GM21390 (cell line): Measurements from ENCODE around the gene STPG1.

Experiments used
- ATAC-seq: cut with Tn5 transposase; IDR thresholded peaks from one replicate; pipeline ENCODE4 v1.9.1; 2021; ENCODE audit not compliant: unreplicated experiment

STPG1 gene

DNA sequence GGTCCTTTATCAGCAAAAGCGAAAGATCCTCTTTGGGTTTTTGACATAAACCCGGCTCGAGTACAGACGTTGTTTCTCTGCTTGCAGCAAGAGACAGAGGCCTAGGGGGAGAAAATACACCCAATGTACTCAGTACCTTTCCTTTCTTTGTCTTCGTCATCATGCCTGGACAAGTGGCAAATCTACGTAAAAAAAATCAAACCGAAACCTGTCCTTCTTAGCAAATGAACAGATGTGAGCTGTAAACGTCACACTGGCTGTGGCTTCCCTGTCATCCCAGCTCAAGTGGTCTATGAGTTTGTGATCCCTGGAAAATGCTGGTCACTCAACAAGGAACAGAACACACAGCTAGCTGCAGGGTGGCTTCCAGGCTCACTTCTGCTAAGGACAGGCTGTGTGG lies 39.9 kb downstream of the STPG1 start:
- ATAC-seq = no peak

DNA sequence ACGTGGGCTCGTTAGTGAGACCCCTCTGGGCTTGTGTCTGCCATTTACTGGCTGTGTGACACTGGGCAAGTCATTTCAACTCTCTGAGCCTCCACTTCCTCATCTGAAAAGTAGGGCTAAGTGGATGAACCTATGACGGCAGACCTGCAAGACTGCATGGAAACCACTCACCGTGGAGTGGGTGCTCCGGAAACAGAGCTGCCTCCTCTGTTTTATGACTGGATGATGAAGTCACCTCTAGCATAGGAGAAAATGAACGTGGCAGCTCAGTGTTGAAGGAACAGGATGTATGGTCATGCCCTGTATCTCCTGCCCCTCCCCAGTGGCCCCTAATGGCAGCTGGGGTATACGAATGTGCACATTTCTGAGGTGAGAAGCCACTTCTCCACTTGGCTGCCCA lies 40.5 kb downstream of the STPG1 start:
- peak; percentile 48 for ATAC-seq

DNA sequence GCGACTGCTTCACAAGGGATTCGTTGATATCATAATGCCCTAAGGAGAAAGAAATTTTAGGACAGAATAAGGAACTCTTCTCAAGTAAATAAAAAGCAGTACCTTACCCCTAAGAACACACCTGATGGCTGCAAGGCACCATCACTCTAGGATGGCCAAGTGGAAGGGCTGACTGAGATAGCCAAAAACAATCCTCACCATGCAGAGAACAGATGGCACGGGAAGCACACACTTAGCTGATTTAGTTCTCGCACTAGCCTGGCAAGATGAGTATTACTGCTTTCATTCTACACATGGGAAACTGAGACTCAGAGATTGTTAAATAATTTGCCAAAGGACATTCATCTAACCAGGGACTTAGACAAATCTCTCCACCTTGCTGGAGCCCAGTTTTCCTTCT lies 43.8 kb downstream of the STPG1 start:
- no peak for ATAC-seq

DNA sequence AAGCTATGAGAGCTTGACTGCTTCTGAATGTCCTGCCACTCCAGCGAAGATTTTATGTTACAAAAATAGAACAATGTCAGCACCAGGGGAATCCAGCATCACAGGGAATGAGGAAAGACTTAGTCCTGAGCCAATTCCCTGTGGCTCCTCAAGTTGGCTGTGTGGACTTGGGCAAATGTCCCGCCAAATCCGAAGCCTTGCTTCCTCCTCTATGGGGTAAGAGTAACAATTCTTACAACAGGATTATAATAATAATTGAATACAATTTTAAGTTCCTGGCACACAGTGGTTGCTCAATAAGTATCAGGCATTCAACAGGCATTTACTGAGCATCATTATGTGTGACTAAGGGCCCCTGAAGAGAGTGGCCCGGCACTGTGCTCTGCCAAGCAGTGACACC lies 44.4 kb downstream of the STPG1 start:
- no peak for ATAC-seq

DNA sequence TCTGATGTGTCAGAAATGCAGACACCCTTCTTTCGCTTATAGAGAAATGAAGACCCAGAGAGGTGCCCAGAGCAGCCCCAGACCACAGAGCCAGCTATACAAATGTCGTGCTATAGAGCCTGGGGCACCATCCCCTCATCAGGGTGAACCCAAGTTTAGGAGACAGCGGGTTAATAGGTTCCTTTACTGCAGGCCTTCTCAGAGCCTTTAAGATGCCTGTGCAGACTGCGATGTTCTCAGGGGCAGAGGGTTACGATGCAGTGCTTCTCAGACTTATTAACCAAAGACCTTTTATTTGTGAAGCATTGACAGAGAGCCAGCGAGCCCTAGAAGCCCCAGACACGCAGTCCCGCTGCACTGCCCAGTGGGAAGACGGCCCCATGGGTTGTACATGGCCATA lies 46.9 kb downstream of the STPG1 start:
- no peak for ATAC-seq

DNA sequence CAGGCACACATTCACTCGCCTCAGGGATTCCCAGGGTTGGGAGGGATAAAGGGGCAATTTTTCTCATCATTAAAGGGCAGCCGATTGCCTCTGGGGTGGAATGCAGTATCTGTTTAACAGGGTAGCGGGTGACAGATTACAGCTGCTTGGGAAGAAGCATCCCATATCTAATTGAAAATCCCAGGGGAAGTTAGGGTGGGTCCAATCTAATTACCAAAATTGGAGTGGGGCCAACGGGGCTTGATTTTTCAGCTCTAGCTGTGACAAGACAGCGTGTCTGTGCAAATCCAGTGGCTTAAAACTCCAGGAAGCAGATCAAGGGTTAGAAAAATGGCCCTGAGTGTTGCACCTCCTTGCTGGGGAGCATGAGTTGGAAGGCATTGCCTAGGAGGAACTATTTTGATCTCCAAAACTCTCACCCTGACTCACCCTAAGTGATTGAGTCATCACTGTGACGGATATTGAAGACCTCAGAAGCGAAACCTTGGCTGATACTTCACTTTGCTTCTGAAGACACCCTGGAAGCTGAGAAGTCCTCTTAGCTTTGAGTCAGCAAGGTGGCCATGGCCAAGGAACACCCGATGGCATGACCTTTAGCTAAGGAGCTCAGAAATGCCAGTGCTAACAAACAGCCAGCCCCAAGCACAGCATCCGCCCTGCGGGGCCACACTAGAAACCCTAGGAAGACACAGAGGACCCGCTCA lies 48.5 kb downstream of the STPG1 start:
- peak; percentile 72 for ATAC-seq

DNA sequence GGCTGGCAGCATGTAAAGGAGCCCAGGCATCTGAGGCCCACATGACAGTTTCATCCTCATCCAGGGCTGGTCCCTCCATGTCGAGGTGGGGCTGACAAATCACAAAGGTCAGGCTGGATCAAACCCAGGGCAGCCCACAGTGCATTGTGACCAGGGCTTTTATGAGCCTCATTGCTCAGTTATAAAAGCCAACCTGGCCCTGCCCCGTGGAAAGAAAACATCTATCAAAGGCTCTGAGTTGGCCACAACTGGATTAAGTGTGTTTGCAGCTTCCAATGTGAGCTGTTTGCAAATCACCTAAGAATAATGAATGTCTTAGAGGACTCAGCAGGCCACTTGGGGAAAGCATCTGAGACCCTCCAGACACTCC lies 49.0 kb downstream of the STPG1 start:
- no peak for ATAC-seq

DNA sequence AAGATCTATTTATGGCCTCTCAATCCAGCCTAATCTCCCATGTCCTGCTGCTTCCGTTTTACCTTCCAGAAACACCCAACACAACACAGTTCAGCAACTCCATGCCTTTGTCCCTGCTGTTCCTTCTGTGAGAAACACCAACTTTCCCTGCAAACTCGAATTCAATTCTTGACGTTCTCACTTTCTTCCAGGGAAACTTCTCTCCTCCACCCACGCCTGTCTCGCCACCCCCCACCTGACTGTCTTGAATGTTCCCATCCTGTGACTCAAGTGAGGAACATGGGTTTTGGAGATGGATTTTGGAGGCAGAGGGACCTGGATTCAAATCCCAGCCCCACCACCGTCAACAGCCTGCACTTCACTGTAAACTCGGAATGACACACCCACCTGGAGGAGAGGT lies 49.6 kb downstream of the STPG1 start:
- no peak for ATAC-seq

DNA sequence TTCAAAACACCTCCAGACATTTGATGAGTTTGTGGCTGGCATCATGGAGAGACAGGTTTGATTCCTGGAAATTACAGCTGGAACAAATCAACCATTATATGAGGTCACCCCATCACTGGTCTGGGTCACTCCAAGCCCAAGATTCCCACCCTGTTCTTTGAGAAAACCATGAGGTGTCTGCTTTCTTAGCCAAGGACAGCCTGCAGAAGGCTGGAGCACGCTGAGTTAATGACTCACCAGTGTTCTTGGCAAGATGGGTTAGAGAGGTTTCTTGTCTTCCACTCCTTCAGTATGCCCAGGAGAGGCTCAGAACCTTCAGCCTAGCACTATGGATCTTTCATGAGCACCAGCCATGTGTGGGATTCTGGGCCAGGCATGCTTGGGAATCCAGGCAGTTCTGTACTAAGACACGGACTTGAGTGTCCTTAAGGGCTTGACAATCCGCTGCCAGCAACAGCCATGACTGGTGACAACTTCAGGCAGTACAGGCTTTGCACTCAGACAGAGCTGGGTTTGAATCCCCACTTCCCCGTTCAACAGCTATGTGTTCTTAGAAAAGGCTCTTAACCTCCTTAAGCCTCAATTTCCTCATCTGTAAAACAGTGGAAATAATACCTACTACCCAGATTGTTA lies 50.5 kb downstream of the STPG1 start:
- no peak for ATAC-seq

DNA sequence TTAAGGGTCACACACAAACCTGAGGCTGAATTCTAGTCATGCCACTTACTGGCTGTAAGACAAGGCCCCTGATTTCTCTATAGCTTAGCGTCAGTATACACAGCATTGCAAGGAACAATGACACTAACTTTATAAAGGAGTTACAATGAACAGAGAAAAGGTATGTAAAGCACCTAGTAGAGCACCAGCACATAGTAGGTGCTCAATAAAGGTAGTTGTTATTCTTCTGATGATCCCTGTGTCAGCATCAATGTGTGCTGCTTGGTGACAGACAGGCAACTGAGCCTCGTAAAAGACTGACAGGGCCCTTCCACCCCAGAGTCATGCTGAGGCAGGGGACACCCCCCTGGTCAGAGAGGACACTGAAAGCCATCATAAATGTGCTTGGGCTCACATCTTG lies 51.2 kb downstream of the STPG1 start:
- no peak for ATAC-seq

DNA sequence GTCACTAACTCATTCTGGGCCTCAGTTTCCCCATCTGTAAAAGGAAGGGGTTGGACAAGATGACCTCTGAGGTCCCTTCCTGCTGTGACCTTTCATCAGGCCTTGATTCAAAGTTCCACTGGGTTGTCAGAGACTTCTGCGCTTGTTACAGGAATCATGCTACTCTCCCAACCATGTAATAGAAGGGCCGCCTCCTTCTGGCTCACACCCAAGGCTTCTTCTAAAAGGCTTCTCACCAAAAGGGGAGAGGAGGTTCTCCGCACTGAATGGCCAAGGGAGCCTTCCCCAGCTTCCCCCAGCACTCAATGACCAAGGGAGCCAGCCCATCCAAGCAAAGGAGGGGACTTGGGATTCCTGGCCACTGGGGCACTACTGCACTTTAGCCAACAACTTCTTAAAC lies 51.8 kb downstream of the STPG1 start:
- ATAC-seq = no peak

DNA sequence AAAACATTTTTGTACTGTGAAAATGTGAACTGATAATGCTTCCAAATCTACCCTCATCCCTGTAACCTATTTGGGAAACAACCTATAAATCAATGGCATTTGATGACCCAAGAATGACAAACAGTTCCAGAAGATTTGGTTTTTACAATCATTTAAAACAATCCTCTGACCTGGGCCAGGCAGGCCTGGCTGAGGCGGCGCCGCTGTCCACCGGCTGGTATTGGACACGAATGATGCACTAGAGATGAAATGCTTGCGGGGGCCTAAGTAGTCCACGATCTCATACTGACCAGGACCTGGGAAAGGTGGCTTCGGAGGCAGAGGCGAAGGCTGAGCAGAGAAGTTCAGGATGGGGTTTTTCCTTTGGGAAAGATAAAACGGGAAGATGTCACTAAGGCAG lies 52.9 kb downstream of the STPG1 start:
- ATAC-seq = no peak

DNA sequence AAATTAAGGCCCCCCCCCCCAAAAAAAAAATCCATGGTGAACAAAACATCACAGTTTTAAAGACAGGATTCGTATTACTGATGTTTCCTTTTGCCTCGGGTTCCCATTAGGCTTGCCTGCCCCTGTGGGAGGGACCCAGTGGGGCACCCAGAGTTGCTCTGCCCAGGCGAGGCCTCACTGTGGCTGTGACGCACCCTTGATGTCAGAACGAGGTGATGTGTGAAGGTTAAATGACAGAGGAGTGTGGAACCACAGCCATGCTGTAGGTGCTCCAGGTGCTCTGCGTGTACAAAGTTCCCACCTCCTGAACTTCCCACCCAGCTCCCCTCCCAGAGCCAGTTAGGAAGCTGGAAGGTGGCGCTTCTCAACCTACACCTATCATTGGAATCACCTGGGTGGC lies 56.5 kb downstream of the STPG1 start:
- ATAC-seq = no peak

DNA sequence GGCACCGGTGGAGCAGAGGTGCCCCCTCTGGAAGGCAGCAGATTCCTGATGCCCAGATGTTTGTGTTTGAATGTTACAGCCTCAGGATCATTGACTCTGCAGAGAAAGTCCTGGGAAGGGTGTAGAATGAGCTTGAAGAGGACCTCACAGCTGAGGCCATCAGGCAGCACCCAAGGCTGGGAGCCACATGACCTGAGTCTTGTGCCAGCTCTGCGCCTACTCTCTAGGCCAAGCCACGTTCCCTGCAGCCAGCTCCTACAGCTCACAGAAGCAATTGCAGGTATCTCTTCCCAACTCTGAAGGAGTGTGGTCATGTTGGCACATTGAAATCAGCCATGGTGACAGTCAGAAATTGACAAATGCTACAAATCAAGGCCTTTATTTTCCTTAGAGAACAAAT lies 58.1 kb downstream of the STPG1 start:
- no peak for ATAC-seq

DNA sequence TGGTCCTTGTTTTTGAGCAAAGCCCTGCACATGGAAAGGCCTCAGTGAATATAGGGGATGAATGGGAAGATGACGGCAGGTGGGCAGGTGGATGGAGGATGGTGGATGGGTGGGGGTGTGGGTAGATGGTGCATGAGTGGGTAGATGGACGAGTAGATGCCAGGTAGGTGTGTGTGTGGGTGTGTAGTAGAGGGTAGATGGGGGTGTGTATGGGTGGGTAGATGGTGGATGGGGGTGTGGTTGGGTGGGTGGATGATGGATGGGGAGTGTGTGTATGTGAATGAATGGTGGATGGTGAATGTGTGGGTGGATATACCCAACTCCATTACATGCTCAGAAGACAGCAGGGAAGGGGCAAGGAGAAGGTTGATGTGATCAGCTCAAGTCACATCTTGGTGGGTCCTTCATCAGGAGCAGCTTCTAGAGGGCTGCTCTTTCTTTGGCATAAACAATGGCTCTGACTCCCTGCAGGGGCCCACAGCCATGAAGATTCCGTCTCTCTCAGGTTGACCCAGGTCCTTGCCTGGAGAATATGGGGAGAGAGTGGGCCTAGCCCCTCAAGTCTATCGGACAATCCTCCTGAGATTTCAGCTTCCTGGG lies 60.2 kb downstream of the STPG1 start:
- ATAC-seq = no peak

DNA sequence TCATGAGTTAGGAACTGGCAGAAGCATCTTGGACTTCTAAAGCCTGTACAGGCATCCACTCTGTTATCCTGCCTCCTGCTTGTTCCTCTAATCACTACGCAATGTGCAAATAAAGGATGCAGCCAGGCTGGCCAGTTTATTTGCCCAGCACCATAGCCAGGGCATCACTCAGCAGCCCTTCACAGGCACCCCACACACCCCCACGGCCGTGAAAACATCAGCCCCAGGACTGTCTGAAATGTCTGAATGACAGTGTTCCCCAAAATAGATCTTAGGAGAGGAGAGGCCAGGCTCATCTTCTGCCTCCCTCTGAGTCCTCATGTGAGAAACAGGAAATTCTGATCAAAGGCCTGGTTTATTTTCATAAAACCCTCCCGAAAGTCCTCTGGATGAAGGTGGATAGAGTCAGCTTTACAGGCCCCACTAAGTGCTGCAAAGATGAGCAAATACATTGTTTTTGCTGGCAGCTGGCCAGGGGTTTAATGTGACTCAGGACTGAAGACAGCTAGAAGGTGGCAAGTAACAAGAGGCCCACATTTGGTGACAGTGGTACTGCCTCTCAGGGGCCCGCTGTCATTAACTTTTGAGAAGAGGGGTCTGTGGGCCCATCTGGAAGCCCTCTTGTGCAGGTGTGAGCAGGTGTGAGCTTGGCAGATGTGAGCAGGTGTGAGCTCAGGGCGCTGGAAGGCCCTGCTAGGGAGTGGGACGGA lies 61.5 kb downstream of the STPG1 start:
- ATAC-seq = no peak

DNA sequence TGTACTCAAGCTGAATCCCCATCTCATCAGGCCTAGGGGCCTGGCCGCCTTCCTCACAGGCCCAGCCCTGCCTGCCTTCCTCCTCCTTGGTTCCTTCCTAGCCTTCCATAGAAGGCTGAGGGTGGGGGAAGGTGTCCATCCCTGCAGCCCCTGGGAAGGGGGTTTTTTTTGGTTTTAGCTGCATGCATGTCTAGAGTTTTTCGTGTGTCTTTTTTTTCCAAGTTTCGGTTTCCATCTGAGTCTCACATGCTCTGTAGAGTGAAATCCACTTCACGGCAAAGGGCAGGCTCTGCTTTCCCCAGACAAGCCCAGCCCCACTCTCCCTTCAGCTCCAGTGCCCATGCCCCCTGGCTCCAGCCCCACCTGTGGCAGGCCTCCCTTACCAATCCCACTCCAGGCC lies 62.3 kb downstream of the STPG1 start:
- ATAC-seq = peak; percentile 50

DNA sequence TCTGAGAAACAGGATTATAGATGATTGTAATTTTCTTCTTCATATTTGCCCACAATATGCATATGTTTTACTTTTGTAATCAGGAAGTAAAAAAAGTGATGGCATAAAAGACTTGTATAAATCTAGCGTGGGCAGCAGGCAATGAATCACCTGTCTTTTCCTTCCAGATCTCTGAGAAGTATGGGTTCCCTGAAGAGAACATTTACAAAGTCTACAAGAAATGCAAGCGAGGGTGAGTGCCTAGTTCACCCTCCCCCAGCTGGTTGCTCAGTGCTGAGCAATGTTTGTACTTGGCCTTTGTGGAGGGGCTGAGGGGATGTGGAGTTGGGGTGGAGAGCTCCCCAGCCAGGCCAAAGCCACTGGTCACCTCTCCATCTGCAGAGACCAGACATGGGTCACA lies 63.7 kb downstream of the STPG1 start:
- no peak for ATAC-seq

DNA sequence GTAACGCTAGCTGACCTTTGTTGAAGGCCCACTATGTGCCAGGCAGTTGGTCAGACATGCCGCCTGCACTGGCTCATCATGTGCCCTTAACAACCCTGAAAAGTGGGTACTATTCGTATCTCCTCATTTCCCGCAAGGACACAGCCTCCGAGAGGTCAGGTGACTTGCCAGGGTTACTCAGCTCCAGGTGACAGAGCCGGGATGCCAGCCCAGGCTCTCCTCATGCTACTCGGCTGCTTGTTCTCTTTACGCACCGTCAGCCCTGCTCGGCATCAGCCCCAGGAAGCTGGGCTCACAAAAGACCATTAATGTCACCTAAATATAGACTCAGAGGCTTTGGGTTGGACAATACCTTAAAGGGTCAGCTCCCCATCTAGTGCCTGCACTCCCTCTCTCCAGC lies 65.4 kb downstream of the STPG1 start:
- ATAC-seq = no peak

DNA sequence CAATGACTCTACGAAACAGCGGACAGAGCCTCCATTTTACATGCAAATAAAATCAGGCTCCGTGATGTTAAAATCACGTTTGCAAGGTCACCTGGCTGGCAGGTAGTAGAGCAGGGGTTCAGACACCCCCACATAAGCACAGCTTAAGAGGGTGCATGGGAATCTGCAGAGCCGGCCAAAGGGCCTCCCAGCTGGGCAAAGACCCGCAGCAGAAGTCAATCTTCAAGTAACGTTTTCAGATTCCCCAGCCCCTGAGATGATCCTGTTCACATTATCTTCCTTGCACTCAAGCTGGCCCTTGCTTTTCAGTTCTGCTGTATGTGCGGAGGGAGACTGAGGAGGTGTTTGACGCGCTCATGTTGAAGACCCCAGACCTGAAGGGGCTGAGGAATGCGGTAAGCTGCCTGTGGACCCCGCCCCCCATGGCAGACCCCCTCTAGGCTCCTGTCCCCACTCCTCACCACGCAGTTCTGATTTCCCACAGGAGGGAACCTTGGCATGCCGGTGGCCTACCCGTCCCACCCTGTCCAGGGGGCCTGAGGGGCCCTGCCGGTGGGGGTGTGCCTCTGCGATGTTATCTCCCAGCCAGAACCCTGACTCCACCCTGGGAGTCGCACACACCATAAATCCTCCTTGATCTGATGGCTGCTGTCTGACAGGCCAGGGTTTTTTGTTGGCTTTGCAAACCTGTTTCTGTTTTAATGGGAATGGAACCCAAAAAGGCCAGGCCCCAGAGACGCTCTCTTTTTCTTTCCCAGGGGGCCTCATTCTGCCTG lies 66.2 kb downstream of the STPG1 start:
- no peak for ATAC-seq

DNA sequence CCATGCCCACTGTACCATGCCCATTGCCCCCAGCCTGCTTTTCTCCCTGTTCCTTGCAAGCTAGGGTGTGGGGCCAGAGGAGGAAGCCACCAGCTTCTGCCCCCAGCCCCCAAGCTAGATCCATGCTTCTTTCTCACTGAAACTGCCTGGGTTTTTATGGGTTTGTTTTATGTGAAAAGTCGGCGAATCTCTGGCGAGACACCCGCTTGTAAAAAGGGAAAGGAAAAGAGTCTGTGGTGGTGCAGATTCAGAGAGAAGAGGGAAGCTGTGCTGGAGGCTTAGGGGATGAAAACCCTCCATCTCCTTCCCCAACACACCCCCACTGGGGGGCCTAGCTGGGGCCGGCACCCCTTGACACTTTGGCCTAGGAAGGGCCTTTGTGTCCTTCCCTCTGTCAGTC lies 68.2 kb downstream of the STPG1 start:
- no peak for ATAC-seq
